GM10266 (cell line): ENCODE measurements around the gene FKBP14.

ENCODE experiments used
- DNase-seq: peaks from one replicate; pipeline ENCODE4 v3.0.0; 2012; ENCODE audit errors: extremely low spot score
- CTCF ChIP-seq: IDR thresholded peaks from 2 replicates; pipeline ENCODE4 v1.5.1; 2012; ENCODE audit warnings: mild to moderate bottlenecking, low read depth; ENCODE audit not compliant: control insufficient read depth, insufficient read depth; ENCODE audit errors: missing control alignments

Gene FKBP14

GRCh38 chr7:30027065-30027456, 559 bp upstream of the FKBP14 start:
- peak; percentile 61 for DNase-seq
- TF ChIP-seq CTCF = no peak

GRCh38 chr7:30023524-30023923, 3.0 kb downstream of the FKBP14 start:
- DNase-seq = no peak
- TF ChIP-seq CTCF = no peak

DNA sequence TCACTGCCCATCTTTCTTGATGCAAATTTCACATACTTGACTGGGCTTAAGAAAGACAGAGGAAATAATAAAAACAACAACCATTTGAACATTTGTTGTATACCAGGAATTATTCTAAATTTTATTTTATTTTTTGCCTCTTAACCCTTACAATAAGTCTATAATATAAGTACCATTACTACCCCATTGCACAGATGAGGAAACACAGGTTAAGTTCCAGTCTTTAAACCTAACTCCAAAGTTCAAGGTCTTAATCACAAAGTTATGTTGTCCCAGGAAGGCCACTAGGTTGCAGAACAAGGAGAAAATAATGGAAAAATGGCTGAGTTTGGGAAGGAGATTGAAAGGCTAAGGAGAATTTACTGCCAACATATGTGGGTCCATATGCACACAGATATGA, 3.5 kb downstream of the FKBP14 start:
- no peak for DNase-seq
- no peak for TF ChIP-seq CTCF

GRCh38 chr7:30020535-30020934, 6.0 kb downstream of the FKBP14 start:
- no peak for TF ChIP-seq CTCF

GRCh38 chr7:30019960-30020359, 6.5 kb downstream of the FKBP14 start:
- no peak for DNase-seq
- TF ChIP-seq CTCF = no peak

More at GRCh38 chr7:30020535-30020934, 6.0 kb downstream of the FKBP14 start:
- DNase-seq = no peak

- no peak for TF ChIP-seq CTCF
- DNase-seq = no peak
Measured at GRCh38 chr7:30019387-30019786, 7.1 kb downstream of the FKBP14 start.

GRCh38 chr7:30018451-30018850, 8.1 kb downstream of the FKBP14 start:
- no peak for DNase-seq
- TF ChIP-seq CTCF = no peak
